Upper lobe of left lung (tissue), 6 donors: ENCODE measurements around the gene CLASP1. TPM values are rescaled to one million over a fixed set of nuclear protein-coding genes. Genes with fewer than 3 reads are reported as not detected.
A peak's percentile ranks its signal among the peaks of the same experiment; 100 is the strongest.

ENCODE experiments used
- ATAC-seq, 2 donors: fragments of 200-7000 bp; cut with Tn5 transposase; one replicate each; pipeline ENCODE4 v1.9.1; 2022; ENCODE audit warnings: mild to moderate bottlenecking in 2 of 2, moderate library complexity in 2 of 2; ENCODE audit not compliant: low FRiP score in 2 of 2
- DNase-seq, 2 donors: peaks; one replicate each; pipeline ENCODE4 v3.0.0-alpha.2; 2019 to 2020
- H3K27ac ChIP-seq, 4 donors: fragments of 200-600 bp; sonication (generic); one replicate each; pipeline ENCODE4 v1.5.1; 2016 to 2019
- H3K27me3 ChIP-seq, 4 donors: fragments of 200-600 bp; sonication (generic); one replicate each; pipeline ENCODE4 v1.5.1; 2017 to 2019
- H3K36me3 ChIP-seq, 4 donors: fragments of 200-600 bp; sonication (generic); one replicate each; pipeline ENCODE4 v1.5.1; 2016 to 2019
- H3K4me1 ChIP-seq, 4 donors: fragments of 200-600 bp; sonication (generic); one replicate each; pipeline ENCODE4 v1.5.1; 2018 to 2019
- H3K4me3 ChIP-seq, 4 donors: fragments of 200-600 bp; sonication (generic); one replicate each; pipeline ENCODE4 v1.5.1; 2017 to 2019; ENCODE audit warnings: mild to moderate bottlenecking in 2 of 4, moderate library complexity in 1 of 4
- H3K9me3 ChIP-seq, 4 donors: fragments of 200-600 bp; sonication (generic); one replicate each; pipeline ENCODE4 v1.5.1; 2018 to 2019
- EP300 ChIP-seq, 4 donors: sonication (generic); formaldehyde crosslinking; IDR thresholded peaks; one replicate each; pipeline ENCODE4 v1.5.1; 2017; ENCODE audit warnings: antibody characterized with exemption in 4 of 4, control low read depth in 2 of 4
- POLR2A ChIP-seq, 4 donors: fragments of 450-650 bp; IDR thresholded peaks; one replicate each; pipeline ENCODE4 v1.5.1; 2016 to 2017; ENCODE audit warnings: antibody characterized with exemption in 4 of 4, mild to moderate bottlenecking in 2 of 4
- POLR2AphosphoS5 ChIP-seq, 2 donors: sonication (generic); formaldehyde crosslinking; IDR thresholded peaks; one replicate each; pipeline ENCODE4 v1.5.1; 2017; ENCODE audit warnings: antibody characterized with exemption in 2 of 2
- WGBS, 2 donors: methylation state at CpG; one replicate each; pipeline ENCODE4 v1.1.5; 2017 to 2018; 5-methylcytosine and 5-hydroxymethylcytosine counted together
- total RNA-seq, 6 donors: library from RNA; depleted of rRNA in 4 of 6; stranded (reverse); fragments of >200 nt in 4 of 6; gene quantifications; one replicate each; pipeline versions ENCODE4 v1.1.0 to v1.2.1, GENCODE V29; 2016 to 2021
- TF ChIP-seq, protein P1 (sequence below), 6 experiments: fragments of 450-650 bp in 4 of 6; fragments of 200-600 bp in 2 of 6; sonication (generic) in 2 of 6; IDR thresholded peaks; one replicate each; pipeline ENCODE4 v1.5.1; 2016 to 2019; ENCODE audit warnings: antibody characterized with exemption in 6 of 6
- donor health status: DM: no; HTN: no; CAD: no; lungs with moderate emphysema.
- donor health status: DM: no; HTN: yes; CAD: no; lungs with severe emphysema.

CLASP1 gene
- total RNA-seq, 6 donors from 2014 or later: 36.3 to 95.3 (median 46.8) TPM

DNA sequence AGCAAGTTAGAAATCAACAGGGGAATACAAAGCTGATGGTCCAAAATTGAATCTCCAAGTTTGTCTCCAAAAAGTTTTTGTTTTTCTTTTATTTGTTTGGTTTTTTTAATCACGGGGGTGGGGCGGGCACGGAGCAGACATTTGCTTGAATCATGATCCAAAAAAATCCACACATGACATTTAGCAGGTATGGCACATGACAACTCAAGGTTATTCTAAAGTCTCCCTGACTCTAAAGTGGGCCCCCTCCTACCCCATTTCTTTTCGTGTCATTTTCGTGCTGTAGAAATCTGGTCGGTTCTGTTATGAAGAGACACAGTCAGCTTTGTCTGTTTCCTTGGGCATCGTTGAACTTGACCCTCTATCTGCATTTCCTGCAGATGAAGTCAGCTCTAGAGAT lies 104.0 kb downstream of the CLASP1 start:
- H3K36me3 ChIP-seq: no peaks in the 10 kb centered on the region
- no peaks in the 10 kb centered on the region for H3K9me3 ChIP-seq
- TF ChIP-seq EP300 (IDR thresholded peaks at IDR 0.05) (no peak), POLR2AphosphoS5 (IDR thresholded peaks at IDR 0.05) (no peak), POLR2A (IDR thresholded peaks at IDR 0.05) (no peak)
- TF ChIP-seq, protein P1, sequence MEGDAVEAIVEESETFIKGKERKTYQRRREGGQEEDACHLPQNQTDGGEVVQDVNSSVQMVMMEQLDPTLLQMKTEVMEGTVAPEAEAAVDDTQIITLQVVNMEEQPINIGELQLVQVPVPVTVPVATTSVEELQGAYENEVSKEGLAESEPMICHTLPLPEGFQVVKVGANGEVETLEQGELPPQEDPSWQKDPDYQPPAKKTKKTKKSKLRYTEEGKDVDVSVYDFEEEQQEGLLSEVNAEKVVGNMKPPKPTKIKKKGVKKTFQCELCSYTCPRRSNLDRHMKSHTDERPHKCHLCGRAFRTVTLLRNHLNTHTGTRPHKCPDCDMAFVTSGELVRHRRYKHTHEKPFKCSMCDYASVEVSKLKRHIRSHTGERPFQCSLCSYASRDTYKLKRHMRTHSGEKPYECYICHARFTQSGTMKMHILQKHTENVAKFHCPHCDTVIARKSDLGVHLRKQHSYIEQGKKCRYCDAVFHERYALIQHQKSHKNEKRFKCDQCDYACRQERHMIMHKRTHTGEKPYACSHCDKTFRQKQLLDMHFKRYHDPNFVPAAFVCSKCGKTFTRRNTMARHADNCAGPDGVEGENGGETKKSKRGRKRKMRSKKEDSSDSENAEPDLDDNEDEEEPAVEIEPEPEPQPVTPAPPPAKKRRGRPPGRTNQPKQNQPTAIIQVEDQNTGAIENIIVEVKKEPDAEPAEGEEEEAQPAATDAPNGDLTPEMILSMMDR (IDR thresholded peaks at IDR 0.05): no peak
- peaks cover 0 to 4% (median under 1%) of the 10 kb centered on the region in 4 donors for H3K4me1 ChIP-seq
- WGBS, 2 donors: 80 to 81% methylated on average over 7 of the region's 7 CpGs
- DNase-seq (no peak), ATAC-seq (no peak)
- no peak overlapping the region for H3K27ac ChIP-seq
- no peak overlapping the region for H3K4me3 ChIP-seq
- H3K27me3 ChIP-seq: no peaks in the 10 kb centered on the region

DNA sequence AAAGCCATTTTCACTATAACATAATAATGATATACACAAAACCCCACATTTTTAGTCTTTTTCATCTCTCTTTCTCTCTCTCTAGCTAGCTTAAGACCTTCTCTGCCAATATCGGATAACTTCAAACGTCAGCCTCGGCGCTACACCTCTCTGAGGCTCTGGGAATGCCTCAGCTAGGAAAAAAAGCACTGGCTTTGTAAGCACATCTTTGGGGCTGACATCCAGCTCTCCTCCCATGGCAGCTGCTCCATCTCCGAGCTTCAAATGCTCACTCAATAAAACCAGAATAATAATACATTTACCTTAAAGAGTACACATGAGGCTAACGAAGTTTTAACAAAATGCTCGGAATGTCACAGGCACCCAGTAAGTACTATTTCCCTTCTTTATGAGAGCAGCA lies 107.8 kb downstream of the CLASP1 start:
- TF ChIP-seq POLR2AphosphoS5 (IDR thresholded peaks at IDR 0.05) (no peak), EP300 (IDR thresholded peaks at IDR 0.05) (no peak), POLR2A (IDR thresholded peaks at IDR 0.05) (no peak)
- TF ChIP-seq, protein P1 (IDR thresholded peaks at IDR 0.05): no peak
- H3K4me1 ChIP-seq: peaks cover 7 to 21% (median 11%) of the 10 kb centered on the region in 4 donors
- H3K36me3 ChIP-seq: no peaks in the 10 kb centered on the region
- ATAC-seq (no peak), DNase-seq (no peak)
- no peak overlapping the region for H3K4me3 ChIP-seq
- WGBS, 2 donors: 84 to 86% methylated on average over 7 of the region's 7 CpGs
- H3K9me3 ChIP-seq: no peaks in the 10 kb centered on the region
- H3K27me3 ChIP-seq: no peaks in the 10 kb centered on the region
- H3K27ac ChIP-seq: no peak overlapping the region

DNA sequence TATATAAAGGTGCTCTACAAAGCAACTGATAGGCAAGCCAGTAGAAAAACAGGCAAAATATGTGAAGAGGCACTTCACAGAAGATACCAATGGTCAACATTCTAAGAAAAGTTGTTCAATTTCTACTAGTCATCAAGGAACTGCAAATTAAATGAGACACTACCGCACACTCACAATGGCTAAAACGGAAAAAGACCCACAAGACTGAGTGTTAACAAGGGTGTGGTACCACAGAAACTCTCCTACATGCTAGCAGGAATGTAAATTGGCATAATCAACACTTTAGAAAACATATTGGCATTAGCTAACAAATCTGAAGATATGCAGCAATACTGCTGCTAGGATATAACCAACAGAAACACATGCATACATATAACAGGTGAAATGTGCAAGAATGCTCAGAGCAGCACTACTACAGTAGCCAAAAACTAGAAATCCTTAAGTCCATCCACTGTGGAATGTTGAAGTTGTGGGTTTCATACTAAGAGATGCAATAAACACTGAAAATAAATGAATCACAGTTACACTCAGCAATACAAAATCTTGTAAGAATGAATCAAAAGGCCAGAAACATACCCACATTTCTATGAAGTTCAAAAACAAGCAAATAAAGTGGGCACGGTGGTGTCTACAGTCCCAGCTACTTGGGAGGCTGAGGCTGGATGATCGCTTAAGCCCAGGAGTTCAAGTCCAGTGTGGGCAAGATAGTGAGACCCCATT lies 109.4 kb downstream of the CLASP1 start:
- H3K9me3 ChIP-seq: no peaks in the 10 kb centered on the region
- H3K4me1 ChIP-seq: peaks cover 7 to 21% (median 14%) of the 10 kb centered on the region in 4 donors
- H3K27ac ChIP-seq: peak overlapping the region in 2 of 4 donors; percentile 32 to 38
- ATAC-seq (no peak), DNase-seq (no peak)
- H3K36me3 ChIP-seq: no peaks in the 10 kb centered on the region
- WGBS, 2 donors: 61 to 76% methylated on average over 4 of the region's 4 CpGs
- no peak for TF ChIP-seq POLR2AphosphoS5 (IDR thresholded peaks at IDR 0.05)
- TF ChIP-seq, protein P1 (IDR thresholded peaks at IDR 0.05): no peak
- TF ChIP-seq POLR2A (IDR thresholded peaks at IDR 0.05): no peak
- no peak for TF ChIP-seq EP300 (IDR thresholded peaks at IDR 0.05)
- no peaks in the 10 kb centered on the region for H3K27me3 ChIP-seq
- H3K4me3 ChIP-seq: no peak overlapping the region

DNA sequence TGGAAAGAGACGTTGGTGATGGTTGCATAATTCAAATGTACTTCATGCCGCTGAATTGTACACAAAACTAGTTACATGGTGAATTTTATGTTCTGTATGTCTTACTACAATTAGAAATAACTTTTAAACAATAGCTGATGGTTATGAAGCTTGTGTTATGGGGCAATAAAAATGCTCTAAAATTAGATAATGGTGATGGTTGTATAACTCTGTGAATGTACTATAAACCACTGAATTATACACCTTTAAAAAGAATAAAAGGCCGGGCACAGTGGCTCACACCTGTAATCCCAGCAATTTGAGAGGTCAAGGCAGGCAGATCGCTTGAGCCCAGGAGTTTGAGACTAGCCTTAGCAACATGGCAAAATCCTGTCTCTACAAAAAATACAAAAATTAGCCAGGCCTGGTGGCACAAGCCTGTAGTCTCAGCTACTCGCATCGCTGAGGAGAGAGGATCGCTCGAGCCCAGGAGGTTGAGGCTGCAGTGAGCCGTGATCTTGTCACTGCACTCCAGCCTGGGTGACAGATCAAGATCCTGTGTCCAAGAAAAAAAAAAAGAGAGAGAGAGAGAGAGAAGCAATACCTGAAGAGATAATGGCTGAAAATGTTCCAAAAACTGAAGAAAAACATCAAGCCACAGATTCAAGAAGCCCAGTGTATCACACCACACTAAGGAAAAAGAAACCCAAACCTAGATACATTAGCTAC lies 112.3 kb downstream of the CLASP1 start:
- no peak for DNase-seq
- H3K27ac ChIP-seq: no peak overlapping the region
- H3K9me3 ChIP-seq: no peaks in the 10 kb centered on the region
- no peak for ATAC-seq
- no peaks in the 10 kb centered on the region for H3K36me3 ChIP-seq
- H3K4me1 ChIP-seq: peaks cover 11 to 23% (median 19%) of the 10 kb centered on the region in 4 donors
- TF ChIP-seq POLR2A (IDR thresholded peaks at IDR 0.05): no peak
- TF ChIP-seq, protein P1 (IDR thresholded peaks at IDR 0.05): no peak
- TF ChIP-seq EP300 (IDR thresholded peaks at IDR 0.05): no peak
- TF ChIP-seq POLR2AphosphoS5 (IDR thresholded peaks at IDR 0.05): no peak
- H3K27me3 ChIP-seq: no peaks in the 10 kb centered on the region
- WGBS, 2 donors: 89 to 90% methylated on average over 9 of the region's 9 CpGs
- H3K4me3 ChIP-seq: no peak overlapping the region
